ENCODE results near the gene SYNE1.
A peak's percentile ranks its signal among the peaks of the same experiment; 100 is the strongest.

Gene SYNE1

DNA sequence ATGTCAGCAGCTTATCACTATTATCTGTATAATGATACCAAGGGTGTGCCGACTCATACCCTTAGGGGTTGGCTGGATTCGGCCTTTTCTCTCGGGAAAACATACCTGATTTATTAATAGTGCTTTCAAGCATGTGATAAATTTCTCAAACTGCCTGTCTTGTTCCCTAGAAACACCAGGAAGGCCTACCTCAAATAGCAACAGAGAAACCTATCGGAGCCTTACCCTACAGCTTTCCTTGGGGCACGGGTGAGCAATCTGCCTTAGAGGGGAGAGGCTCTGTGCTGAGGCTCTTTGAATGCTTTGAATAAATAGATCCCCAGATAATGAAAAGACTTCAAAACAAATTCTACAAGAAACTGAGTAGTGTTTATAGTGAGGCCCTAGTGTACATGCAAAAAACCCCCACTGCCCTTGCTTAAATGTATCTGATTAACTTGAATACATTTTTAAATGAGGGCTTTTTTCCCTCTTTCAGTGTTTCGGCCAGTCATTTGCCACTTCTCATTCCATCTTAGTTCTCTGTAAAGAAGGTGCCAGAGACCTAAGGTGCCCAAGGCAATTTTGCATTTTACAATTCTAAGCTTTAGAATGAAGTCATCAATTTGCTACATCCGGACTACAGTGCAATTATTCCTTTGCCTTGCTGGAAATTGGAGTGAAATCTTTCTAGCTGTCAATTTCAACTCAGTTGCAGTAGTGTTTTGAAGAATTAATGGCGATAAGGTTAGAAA, 509.6 kb downstream of the SYNE1 start:
- DNase-seq: no peak

DNA sequence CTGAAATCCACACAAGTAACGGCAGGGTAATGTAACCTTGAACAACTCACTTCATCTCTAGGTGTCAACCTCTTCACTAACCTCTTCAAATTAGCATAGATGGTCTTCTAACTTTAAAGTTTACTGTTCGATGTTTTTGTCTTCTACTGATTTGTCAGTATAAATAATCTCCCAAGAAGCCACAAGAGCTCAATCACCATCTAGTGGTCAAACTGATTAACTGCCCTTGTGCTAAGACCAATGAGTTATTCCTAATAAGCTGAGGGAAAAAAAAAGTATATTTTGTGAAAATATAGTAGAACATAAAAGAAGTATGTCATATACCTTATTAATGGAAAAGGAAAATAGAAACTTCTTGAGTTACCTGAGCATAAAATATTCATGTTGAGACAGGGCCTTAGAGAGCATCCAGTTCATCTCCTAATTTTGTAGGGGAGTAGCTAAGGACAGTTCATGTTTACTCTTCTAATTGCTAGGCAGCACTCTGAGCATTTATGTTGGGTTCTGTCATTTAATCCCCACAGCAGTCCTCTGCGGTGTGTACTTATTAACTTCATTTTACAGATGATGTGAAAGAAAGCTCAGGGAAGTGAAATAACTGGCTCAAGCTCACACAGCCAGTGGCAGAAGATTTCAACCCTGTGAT, 512.6 kb downstream of the SYNE1 start:
- DNase-seq: peak; percentile 57

DNA sequence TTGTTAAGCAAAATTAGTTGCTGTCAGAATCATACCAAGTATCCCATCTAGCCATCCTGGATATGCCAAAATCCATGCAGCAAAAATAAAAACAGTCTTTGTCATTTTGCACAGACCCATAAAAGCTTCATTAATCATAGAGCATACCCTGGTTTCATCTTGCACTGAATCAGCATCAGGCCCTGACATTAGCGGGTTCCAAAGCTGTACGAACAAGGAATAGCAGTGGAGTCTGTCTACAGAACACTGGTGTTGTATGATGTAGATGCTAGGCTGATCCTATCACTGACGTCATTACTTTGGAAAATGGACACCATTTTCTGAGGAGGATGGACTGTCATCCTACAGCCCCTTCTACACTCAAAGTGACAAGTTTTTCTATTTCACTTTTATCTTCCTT, 514.1 kb downstream of the SYNE1 start:
- DNase-seq: no peak

DNA sequence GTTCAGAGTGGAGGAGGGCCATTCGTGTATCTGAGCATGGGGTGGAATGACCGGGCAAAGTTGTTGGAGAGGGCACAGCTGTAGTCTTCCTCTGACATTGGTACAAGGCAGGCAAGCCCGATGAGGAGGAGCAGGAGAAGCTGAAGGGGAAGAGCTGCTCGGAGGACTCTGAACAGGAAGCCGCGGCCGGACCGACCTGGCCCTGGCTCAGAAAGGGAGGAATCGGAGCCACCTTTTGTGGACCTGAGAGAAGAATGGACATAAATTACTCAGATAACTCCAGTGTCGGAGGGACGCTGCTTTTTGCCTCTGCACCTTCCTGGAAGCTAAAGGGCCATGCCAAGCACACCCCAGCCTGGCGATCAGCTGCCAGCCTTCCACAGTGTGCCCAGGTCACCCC, 514.7 kb downstream of the SYNE1 start:
- DNase-seq: no peak

DNA sequence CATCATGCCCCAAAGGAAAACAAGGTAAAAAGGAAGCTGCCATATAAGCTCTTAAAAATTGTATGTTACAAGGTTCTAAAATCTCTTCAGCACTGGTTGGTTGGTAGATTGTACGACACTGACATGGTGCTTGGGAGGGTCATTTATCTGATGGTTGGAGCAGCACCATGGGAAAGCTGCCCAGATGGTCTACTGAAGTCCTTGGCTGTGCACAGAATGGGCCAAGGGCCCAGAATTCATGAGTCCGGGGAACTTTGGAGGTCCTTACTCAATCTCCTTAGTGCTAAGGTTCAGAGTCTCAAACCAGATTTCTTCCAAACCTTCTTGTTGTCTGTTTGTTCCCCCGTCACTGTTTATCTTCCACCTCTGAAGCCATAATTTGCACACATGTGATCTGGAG, 515.3 kb downstream of the SYNE1 start:
- DNase-seq: no peak

DNA sequence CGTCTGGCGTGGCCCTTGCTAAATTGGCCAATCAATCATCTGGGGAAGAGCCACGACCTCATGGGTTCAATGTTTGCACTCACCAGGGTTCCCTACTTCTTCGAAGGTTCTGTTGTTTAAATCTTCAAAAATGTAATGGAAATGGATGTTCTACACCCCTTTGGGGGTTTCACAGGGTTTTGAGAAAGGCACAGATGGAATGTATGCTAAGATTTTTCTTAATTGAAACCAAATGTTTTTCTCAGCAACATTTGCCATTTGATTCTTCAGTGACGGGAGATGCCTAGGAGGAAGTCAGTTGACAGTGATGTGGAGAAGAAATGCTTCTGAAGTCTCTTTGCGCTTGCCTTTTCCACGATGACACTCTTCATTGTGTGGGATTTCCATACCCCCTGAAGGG, 517.3 kb downstream of the SYNE1 start:
- DNase-seq: peak; percentile 35

DNA sequence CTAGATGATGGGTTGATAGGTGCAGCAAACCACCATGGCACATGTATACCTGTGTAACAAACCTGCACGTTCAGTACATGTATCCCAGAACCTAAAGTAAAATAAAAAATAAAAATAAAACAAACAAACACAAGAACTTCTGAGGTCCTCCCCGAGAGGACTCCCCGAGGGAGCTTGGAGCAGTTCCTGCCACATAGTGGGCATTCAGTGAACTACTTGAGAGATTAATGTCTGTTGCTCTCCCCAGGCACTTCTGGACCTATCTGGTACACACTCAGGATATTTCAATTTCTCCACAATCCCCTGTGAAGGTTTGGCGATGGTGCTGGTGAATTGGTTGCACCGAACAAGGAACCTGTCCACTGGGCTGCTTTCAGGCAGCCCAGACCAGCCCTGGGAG, 518.5 kb downstream of the SYNE1 start:
- no peak for DNase-seq

DNA sequence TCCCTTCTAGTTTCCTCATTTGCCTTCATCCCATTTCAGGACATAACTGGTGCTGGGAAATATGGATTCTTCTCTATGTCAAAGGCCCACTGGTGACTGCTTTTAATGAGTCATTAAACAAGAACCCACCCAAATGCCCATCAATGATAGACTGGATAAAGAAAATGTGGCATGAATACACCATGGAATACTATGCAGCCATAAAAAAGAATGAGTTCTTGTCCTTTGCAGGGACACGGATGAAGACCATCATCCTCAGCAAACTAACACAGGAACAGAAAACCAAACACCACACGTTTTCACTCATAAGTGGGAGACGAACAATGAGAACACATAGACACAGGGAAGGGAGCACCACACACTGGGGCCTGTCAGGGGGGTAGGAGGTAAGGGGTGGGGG, 518.9 kb downstream of the SYNE1 start:
- no peak for DNase-seq

DNA sequence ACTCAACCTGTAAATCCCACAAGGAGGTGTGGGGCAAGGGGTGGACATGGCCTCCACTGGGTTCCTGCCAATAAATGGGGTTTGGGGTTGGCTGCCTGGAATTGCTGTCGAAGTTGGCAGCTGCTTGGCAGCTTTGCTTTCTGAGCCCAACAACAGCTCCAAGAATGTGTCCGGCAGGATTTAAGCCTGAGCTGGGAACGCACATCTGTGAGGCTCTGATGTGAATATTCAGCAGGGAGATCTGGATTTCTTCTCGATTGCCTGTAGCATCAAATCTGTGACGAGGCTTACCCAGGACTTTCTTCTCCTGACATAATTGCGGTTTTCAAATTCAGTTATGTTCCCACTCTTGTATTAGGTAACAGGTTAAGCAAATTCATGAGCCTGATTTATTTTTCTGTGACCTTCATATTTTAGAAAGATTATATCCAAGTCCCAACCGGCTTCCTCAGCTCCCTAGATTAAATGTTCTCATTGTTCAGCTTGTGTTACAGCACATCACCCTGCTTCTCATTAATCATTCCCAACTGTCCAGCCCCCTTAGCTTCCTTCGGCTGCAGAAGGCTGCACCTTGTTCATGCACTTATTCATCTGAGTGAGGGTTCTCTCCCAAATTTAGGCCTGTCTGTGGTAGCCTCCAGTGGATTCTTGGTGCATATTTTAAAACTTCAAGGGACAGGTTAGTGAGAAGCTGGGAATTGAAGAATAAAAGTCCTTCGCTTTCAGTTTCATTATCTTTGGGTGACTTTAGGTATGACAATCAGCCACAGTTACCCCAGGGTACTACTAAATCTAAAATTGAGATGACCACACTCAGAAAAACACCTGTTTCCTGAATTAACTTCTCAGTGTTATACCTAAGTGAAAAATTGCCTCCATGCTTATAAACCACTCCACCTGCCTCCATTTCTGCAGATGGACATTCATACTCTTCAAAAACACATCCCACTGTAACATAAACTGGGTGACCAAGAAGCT, 519.7 kb downstream of the SYNE1 start:
- peak; percentile 25 for DNase-seq

DNA sequence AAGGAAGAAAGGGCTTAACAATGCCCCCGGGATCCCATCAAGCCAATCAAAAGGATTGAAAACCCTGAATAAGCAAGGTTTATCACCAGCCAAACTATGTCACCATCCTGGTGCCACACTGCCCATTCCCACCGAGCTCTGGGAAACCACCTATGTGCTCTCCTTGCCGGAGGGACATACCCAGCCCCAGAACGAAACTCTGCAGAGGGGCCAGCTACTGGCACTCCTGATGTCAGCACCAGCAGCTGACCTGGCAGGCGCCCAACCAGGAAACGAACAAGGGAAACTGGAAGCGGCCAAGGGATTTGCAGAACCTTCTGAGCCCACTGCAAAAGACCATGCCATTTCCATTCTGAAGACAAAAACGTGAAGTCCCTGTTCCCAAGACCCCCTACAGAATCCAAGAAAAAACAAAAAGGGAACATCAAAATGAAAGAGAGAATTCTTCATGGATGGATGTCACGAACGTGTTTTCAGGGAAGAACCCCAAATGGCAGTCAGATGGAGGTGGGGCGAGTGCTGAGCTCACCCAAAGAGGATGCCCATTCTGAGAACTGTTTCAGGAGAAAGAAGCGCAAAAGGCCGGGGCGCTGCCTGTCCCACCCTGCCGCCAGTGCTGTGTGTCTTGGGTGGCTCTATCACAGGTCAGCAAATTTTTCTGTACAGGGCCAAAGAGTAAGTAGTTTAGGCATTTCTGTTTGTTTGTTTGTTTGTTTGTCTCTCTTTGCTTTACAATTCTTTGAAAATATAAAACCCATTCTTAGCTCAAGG, 524.5 kb downstream of the SYNE1 start:
- DNase-seq: no peak

DNA sequence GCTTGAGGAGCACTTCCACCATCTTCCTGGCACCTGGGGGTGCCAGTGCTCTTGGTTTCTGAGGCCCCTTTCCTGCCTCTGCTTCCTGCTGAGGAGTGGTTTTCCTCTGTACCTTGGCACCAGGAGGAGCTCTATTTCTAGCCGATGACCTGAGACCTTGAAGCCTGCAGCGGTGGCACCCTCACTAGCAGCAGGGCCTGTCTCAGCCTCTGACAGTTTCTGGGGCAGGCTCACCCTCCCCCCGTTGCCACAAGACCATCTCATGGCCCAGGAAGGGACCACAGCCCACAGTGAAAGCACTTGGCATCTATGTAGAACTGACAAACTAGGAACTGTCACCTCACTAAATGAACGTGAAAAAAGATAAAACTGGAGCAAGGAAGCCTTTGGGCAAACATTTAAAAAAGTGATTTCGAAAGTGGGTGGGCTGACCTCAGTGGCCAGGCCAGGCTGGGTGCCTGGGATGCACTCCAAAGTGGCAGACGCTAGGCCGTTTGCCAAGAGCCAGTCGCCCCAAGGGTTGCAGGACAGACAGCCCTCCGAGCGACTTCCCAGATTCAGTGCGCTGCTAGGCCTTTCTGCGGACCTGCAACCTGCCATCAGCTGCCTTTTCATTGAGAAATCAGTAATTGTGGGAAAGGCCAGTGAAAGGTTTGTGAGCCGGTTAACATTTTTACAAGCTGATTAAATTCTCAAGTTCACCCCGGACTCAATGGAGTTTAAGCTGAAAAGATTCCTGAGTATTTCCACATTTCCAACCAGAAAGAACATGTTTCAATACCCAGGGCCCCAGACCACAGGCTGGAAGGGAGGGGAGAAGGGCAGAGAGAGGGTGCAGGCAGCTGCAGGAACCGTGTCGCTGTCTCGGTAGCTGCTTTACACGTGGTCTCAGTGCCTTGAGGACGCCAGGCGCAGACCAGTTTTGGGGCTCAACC, 526.0 kb downstream of the SYNE1 start:
- peak; percentile 53 for DNase-seq

DNA sequence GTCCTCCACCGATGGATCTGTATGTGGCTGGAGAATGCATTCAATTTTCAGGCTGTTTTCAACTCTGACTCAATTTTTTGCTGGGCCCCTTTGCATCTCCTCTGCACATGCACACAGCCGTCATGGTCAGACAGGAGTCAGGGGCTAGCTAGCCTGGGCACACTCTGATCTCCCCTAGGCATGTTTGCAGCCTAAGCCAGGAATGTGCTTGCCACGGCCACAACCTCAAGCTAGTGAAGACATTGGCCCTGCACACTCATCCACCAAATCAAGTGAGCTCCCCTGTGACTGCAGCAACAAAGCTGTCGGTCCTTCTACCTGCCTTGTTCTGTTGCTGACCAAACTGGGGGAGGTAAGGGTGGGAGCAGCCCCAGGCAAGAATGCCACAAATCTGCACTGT, 529.2 kb downstream of the SYNE1 start:
- no peak for DNase-seq

DNA sequence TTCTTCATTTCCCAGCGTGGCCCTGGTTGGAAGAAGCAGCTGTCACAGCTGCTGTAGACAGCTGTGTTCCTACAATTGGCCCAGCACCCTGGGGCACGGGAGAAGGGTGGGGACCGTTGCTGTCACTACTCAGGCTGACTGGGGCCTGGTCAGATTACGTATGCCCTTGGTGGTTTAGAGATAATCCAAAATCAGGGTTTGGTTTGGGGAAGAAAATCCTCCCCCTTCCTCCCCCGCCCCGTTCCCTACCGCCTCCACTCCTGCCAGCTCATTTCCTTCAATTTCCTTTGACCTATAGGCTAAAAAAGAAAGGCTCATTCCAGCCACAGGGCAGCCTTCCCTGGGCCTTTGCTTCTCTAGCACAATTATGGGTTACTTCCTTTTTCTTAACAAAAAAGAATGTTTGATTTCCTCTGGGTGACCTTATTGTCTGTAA, 537.0 kb downstream of the SYNE1 start:
- DNase-seq: no peak

DNA sequence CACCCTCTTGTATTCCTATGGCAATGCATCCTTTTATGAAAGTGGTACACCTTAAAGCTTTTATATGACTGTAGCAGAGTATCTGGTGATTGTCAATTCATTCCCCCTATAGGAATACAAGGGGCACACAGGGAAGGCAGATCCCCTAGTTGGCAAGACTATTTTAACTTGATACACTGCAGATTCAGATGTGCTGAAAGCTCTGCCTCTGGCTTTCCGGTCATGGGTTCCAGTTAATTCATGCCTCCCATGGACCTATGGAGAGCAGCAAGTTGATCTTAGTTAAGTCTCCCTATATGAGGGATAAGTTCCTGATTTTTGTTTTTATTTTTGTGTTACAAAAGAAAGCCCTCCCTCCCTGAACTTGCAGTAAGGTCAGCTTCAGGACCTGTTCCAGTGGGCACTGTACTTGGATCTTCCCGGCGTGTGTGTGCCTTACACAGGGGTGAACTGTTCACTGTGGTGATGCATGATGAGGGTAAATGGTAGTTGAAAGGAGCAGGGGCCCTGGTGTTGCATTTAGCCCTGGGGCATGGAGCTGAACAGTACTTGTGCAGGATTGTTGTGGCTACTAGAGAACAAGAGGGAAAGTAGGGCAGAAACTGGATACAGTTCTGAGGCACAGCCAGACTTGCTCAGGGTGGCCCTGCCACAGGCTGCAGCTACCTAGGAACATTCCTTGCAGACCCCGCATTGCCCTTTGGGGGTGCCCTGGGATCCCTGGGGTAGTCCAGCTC, 537.5 kb downstream of the SYNE1 start:
- no peak for DNase-seq

DNA sequence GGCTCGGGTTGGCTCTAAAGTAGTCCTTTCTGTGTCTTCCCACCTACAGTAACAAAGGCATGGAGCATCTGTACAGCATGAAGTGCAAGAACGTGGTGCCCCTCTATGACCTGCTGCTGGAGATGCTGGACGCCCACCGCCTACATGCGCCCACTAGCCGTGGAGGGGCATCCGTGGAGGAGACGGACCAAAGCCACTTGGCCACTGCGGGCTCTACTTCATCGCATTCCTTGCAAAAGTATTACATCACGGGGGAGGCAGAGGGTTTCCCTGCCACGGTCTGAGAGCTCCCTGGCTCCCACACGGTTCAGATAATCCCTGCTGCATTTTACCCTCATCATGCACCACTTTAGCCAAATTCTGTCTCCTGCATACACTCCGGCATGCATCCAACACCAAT, 538.5 kb downstream of the SYNE1 start:
- DNase-seq: no peak

DNA sequence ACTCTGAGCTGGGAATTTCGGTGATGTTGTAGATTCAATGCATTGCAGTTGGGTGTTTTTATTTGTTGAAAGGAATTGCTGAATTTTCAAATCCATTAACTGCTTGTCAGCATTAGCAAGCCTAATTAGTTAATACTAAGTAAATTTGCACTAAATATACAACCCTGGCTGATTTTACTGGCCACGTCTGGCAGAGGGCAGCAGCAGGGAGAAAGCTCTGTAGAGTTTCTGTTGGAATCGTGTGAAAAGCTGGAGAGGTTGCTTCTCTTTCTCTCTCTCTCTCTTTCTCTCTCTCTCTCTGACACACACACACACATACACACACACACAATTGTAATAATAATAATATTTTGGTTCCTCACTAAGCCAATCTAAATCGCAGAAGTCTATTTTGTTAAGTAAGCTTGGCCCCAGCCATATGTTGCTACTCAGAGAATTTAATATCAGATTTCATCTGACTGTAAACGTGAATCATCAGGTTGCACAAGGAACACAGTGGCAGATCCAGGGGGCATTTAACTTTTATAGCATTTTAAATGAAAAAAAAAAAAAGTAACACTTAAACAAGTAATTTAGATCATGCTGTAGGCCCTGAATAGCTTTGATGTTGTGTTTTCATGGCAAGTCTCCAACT, 540.2 kb downstream of the SYNE1 start:
- peak; percentile 90 for DNase-seq

DNA sequence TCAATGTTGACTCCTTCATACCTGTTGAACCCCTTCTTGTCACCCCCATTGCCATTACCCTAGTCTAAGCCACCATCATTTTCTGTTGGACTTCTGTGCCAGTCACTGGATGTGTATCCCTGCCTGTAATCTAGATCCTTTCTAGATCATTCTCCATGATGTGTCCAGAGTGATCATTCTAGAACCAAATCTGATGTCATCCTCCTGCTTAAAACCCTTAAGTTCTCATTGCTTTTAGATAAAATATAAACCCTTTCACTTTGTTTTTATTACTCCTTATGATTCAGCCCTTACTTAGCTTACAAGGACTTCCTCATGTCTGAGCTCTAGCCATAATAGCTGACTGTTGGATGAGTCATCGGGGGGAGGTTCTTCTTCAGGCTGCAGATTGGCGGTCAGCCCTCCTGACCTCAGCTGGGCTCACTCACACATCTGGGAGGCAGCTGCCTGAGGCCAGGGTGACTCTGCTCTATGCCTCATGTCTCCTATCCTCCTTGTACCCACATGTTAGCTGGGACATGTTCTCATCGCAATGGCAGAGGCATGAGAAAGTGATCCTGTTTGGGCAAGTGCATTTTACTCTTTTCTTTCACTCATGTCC, 542.1 kb downstream of the SYNE1 start:
- DNase-seq: peak; percentile 99

DNA sequence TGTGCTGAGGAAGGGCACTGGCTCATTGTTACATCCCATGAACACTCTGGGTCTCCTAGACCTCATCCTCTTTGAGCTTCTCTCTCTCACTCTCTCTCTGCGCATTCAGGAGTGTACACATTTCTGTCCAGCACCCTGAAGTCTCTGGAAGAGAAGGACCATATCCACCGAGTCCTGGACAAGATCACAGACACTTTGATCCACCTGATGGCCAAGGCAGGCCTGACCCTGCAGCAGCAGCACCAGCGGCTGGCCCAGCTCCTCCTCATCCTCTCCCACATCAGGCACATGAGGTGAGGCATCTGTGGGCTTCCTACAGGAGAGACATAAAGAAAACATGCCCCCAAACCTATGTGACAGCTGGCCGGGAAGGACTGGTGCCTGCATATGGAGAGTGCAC, 542.9 kb downstream of the SYNE1 start:
- no peak for DNase-seq

DNA sequence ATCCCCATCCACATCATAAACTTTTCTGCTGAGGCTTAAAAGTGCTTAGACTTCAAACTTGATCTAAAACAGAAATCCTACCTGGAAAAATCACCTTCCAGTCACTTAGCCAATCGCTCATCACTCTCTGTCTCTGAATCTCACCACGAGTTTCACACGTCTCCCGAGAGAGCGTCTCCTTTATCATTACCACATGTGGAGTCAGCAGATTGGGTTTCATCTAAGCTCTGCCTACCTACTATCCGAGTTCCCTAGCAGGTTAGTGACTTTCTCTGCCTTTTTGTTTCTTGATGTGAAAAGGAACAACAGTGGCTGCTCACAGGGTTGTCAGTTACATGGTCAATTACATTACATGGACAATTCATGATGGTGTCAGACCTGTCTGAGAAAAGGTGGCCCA, 543.5 kb downstream of the SYNE1 start:
- DNase-seq: peak; percentile 25

Data from fibroblast of skin of abdomen (primary cell).